GM12878 (cell line): ENCODE data around the gene CBLB. TPM values are rescaled to one million over a fixed set of nuclear protein-coding genes. Genes with fewer than 3 reads are reported as not detected.

Experiments used
- ATAC-seq: fragments of 200-7000 bp; cut with Tn5 transposase; 3 replicates; pipeline ENCODE4 v1.9.1; 2020; ENCODE audit warnings: mild to moderate bottlenecking, moderate library complexity
- BruUV-seq: library from RNA; stranded (reverse); fragments of 400-500 nt; replicated peaks from 2 replicates; lab custom pipeline; 2021; lab: Mats Ljungman, UMichigan
- CTCF ChIA-PET: fragments of 300-600 bp; sonication (Branson Sonifier 250); formaldehyde crosslinking; extraction: SDS; loops from one replicate; lab custom pipeline; 2021; ENCODE audit warnings: inconsistent platforms; lab: Yijun Ruan, JAX
- POLR2A ChIA-PET: fragments of 350-600 bp; formaldehyde crosslinking; extraction: SDS; loops from one replicate; lab custom pipeline; 2021; ENCODE audit warnings: inconsistent platforms; lab: Charles Lee
- RAD21 ChIA-PET: fragments of 300-600 bp; sonication (Branson Sonifier 250); formaldehyde crosslinking; loops from one replicate; lab custom pipeline; 2023; ENCODE audit warnings: antibody characterized with exemption; ENCODE audit not compliant: unreplicated experiment; lab: Charles Lee
- SMC1A ChIA-PET: fragments of 300-600 bp; sonication (Branson Sonifier 250); formaldehyde crosslinking; loops from one replicate; lab custom pipeline; 2023; ENCODE audit not compliant: unreplicated experiment, uncharacterized antibody; lab: Charles Lee
- DNase-seq: peaks from one replicate; pipeline ENCODE4 v3.0.0-alpha.2; 2011; ENCODE audit warnings: low read depth, low spot score
- FAIRE-seq: peaks from 3 replicates; lab custom pipeline; 2011; peaks lifted over from hg19 to GRCh38; lab: Jason Lieb, UNC
- H2AFZ ChIP-seq: 2 replicates; pipeline ENCODE4 v1.6.0; 2011; ENCODE audit warnings: low read depth, low read length, control low read depth; ENCODE audit not compliant: control insufficient read depth
- H3K27ac ChIP-seq: 2 replicates; pipeline ENCODE4 v1.5.1; 2011; ENCODE audit warnings: control low read depth; ENCODE audit not compliant: control insufficient read depth, insufficient read depth
- H3K27me3 ChIP-seq, 2 experiments: replicated peaks in 1 of 2; 2 replicates each; pipeline versions ENCODE4 v1.6.0 to v1.6.1; 2011; ENCODE audit warnings: low read length in 1 of 2; ENCODE audit not compliant: control insufficient read depth in 2 of 2, insufficient read depth in 2 of 2
- H3K36me3 ChIP-seq, 2 experiments: 2 replicates each; pipeline ENCODE4 v1.5.1; 2011; ENCODE audit warnings: low read length in 1 of 2; ENCODE audit not compliant: control insufficient read depth in 2 of 2, insufficient read depth in 2 of 2
- H3K4me1 ChIP-seq: 2 replicates; pipeline ENCODE4 v1.6.1; 2011; ENCODE audit warnings: mild to moderate bottlenecking, low read length, moderate library complexity, mixed read lengths; ENCODE audit not compliant: control insufficient read depth, insufficient read depth
- H3K4me2 ChIP-seq: 2 replicates; pipeline ENCODE4 v1.6.0; 2011; ENCODE audit warnings: control low read depth; ENCODE audit not compliant: control insufficient read depth, insufficient read depth
- H3K4me3 ChIP-seq: fragments of 200-600 bp; sonication (generic); 2 replicates; pipeline ENCODE4 v1.5.1; 2016
- H3K79me2 ChIP-seq: 2 replicates; pipeline ENCODE4 v1.6.0; 2011; ENCODE audit warnings: low read length; ENCODE audit not compliant: control insufficient read depth, insufficient read depth
- H3K9ac ChIP-seq: 2 replicates; pipeline ENCODE4 v1.8.0; 2011; ENCODE audit warnings: low read length, control low read depth, mixed read lengths; ENCODE audit not compliant: control insufficient read depth, insufficient read depth
- H3K9me3 ChIP-seq: replicated peaks from 3 replicates; pipeline ENCODE4 v1.5.1; 2011; ENCODE audit warnings: mild to moderate bottlenecking, low read length; ENCODE audit not compliant: control insufficient read depth, insufficient read depth
- H4K20me1 ChIP-seq: 2 replicates; pipeline ENCODE4 v1.6.0; 2011; ENCODE audit not compliant: control insufficient read depth, insufficient read depth
- ATF7 ChIP-seq: fragments of 450-650 bp; IDR thresholded peaks from 2 replicates; pipeline ENCODE4 v1.6.1; 2016; ENCODE audit warnings: low read depth, mild to moderate bottlenecking
- IKZF1 ChIP-seq: fragments of 450-650 bp; conservative IDR thresholded peaks from 2 replicates; pipeline ENCODE4 v1.6.1; 2017; ENCODE audit warnings: antibody characterized with exemption, mild to moderate bottlenecking
- RAD51 ChIP-seq: fragments of 450-650 bp; IDR thresholded peaks from 2 replicates; pipeline ENCODE4 v1.6.1; 2016; ENCODE audit warnings: moderate library complexity, mild to moderate bottlenecking, inconsistent platforms
- REST ChIP-seq: IDR thresholded peaks from 2 replicates; pipeline ENCODE4 v1.6.1; 2012; ENCODE audit warnings: mild to moderate bottlenecking, low read depth, low read length
- RFX5 ChIP-seq: IDR thresholded peaks from 2 replicates; pipeline ENCODE4 v1.6.1; 2011; ENCODE audit warnings: low read depth, low read length, improper control_type of control experiment
- STAT3 ChIP-seq: IDR thresholded peaks from 2 replicates; pipeline ENCODE4 v1.6.1; 2011; ENCODE audit warnings: low read depth, low read length, improper control_type of control experiment
- WRNIP1 ChIP-seq: IDR thresholded peaks from 2 replicates; pipeline ENCODE4 v1.6.1; 2011; ENCODE audit warnings: low read depth, low read length, improper control_type of control experiment, borderline replicate concordance
- WGBS: methylation state at CpG from one replicate; pipeline ENCODE4 v1.1.6; 2016; ENCODE audit warnings: low lambda C conversion rate; ENCODE audit not compliant: insufficient replicate concordance, insufficient coverage; ENCODE audit errors: missing lambda C conversion rate; 5-methylcytosine and 5-hydroxymethylcytosine counted together
- in situ Hi-C: fragments of 300-500 bp; cut with MboI; formaldehyde crosslinking; loops from 9 replicates; pipeline ENCODE4 v1.14.3; 2018; ENCODE audit warnings: mixed read lengths
- intact Hi-C: fragments of 100-400 bp; cut with micrococcal nuclease; formaldehyde crosslinking; loops from one replicate; pipeline ENCODE4 v1.14.2; 2022; ENCODE audit not compliant: unreplicated experiment
- polyA plus RNA-seq, 11 experiments: library from polyadenylated mRNA; depleted of rRNA in 4 of 11; unstranded in 6 of 11; stranded (reverse) in 5 of 11; fragments of >200 nt; fragmentation: Nextera tagmentation in 4 of 11; fragmentation: Illumina TruSeq in 1 of 11; extraction: Ambion mirVana in 4 of 11; extraction: Trizol in 1 of 11; gene quantifications; 1 replicate in 1 of 11; 2 replicates in 10 of 11; pipeline versions ENCODE4 v1.2.1 to v1.2.3, GENCODE V29; 2011 to 2016; ENCODE audit warnings: inconsistent platforms in 2 of 11, missing spikeins in 2 of 11, low read depth in 1 of 11
- total RNA-seq, 4 experiments: library from RNA; depleted of rRNA in 3 of 4; stranded (reverse); fragments of >200 nt in 3 of 4; fragmentation: Illumina TruSeq in 1 of 4; extraction: Trizol in 1 of 4; gene quantifications; 2 replicates each; pipeline versions ENCODE4 v1.2.1 to v1.2.3, GENCODE V29; 2013 to 2021

Gene CBLB
- total and polyA plus RNA-seq, 10 of the 15 experiments (the other 5 are each of a cell fraction or from before 2014, with no cell fraction given), result 17.2 to 107 (median 41.9) TPM

- Histone ChIP-seq H4K20me1 (no peaks in the 10 kb centered on the region), H3K9ac (peak overlapping the region; percentile 95), H3K4me1 (peaks cover 7% of the 10 kb centered on the region), H3K27me3 (no peaks in the 10 kb centered on the region), H3K36me3 (peaks cover 0 to 8% of the 10 kb centered on the region in 2 experiments; a peak in 1 of 4 replicates), H3K79me2 (peaks cover 40% of the 10 kb centered on the region), H3K9me3 (no peaks in the 10 kb centered on the region), H2AFZ (peak overlapping the region; percentile 100), H3K4me2 (peak overlapping the region; percentile 94), H3K4me3 (peak overlapping the region; percentile 98), H3K27ac (peak overlapping the region; percentile 94)
- in situ Hi-C loops, result loop anchor here (25.0 kb wide), 1 partner anchor 742 kb away; no protein-coding TSS in a partner anchor
- DNase-seq (no peak), ATAC-seq (no peak), FAIRE-seq (no peak)
- ChIA-PET SMC1A (interaction anchor here (0.7 to 8.2 kb wide), 6 partner anchors 38 to 314 kb away, joined by 3 to 45 read pairs (median 4); no protein-coding TSS in a partner anchor), POLR2A (interaction anchor here (0.7 kb wide), 1 partner anchor 314 kb away, joined by 3 read pairs; no protein-coding TSS in a partner anchor), CTCF (interaction anchor here (1.2 to 1.3 kb wide), 2 partner anchors 33 to 739 kb away, joined by 4 read pairs; no protein-coding TSS in a partner anchor), RAD21 (interaction anchor here (0.9 to 2.6 kb wide), 3 partner anchors 33 to 424 kb away, joined by 3 to 11 read pairs (median 7); no protein-coding TSS in a partner anchor)
- no TSS peak for BruUV-seq
- 71% methylated on average over 6 of the region's 6 CpGs for WGBS
- no peak for TF ChIP-seq ATF7
- no peak; the same call in 1 of the 2 replicates for TF ChIP-seq RAD51
- TF ChIP-seq RFX5, result no peak
- intact Hi-C loops, result loop anchor here (5.0 to 10.0 kb wide), 7 partner anchors 43 to 555 kb away; no protein-coding TSS in a partner anchor
Measured at GRCh38 chr3:105869861-105870755, 1.3 kb upstream of the CBLB start.

- Histone ChIP-seq H4K20me1 (no peaks in the 10 kb centered on the region), H3K9me3 (no peaks in the 10 kb centered on the region), H3K27me3 (no peaks in the 10 kb centered on the region), H3K4me2 (peak overlapping the region; percentile 94), H3K79me2 (peaks cover 47% of the 10 kb centered on the region), H3K4me3 (peak overlapping the region; percentile 98), H3K36me3 (peaks cover 0 to 8% of the 10 kb centered on the region in 2 experiments; a peak in 1 of 4 replicates), H3K9ac (peak overlapping the region; percentile 95), H2AFZ (peak overlapping the region; percentile 100), H3K4me1 (peaks cover 7% of the 10 kb centered on the region), H3K27ac (peak overlapping the region; percentile 94)
- BruUV-seq, result TSS peak; percentile 77
- ATAC-seq, result no peak
- no peak for FAIRE-seq
- RAD21 ChIA-PET, result interaction anchor here (0.6 to 10.0 kb wide), 7 partner anchors 33 to 425 kb away, joined by 3 to 119 read pairs (median 3); no protein-coding TSS in a partner anchor
- in situ Hi-C loops, result loop anchor here (25.0 kb wide), 1 partner anchor 743 kb away; no protein-coding TSS in a partner anchor
- intact Hi-C loops, result loop anchor here (5.0 to 10.0 kb wide), 7 partner anchors 42 to 555 kb away; no protein-coding TSS in a partner anchor
- POLR2A ChIA-PET, result interaction anchor here (0.7 to 1.1 kb wide), 2 partner anchors 32 to 315 kb away, joined by 3 to 4 read pairs; no protein-coding TSS in a partner anchor
- TF ChIP-seq STAT3, result no peak
- TF ChIP-seq REST, result 0 out of 2 replicates have a peak, but pooled peaks have one; percentile 48
- no peak for TF ChIP-seq ATF7
- 0 out of 2 replicates have a peak, but pooled peaks have one; percentile 3 for TF ChIP-seq WRNIP1
- TF ChIP-seq IKZF1, result peak; percentile 8; the same call in 1 of the 2 replicates
- SMC1A ChIA-PET, result interaction anchor here (0.7 to 8.2 kb wide), 10 partner anchors 9 to 337 kb away, joined by 3 to 49 read pairs (median 4); no protein-coding TSS in a partner anchor
- 0% methylated on average over 3 of the region's 3 CpGs for WGBS
- DNase-seq, result no peak
- CTCF ChIA-PET, result interaction anchor here (1.2 to 1.3 kb wide), 2 partner anchors 32 to 740 kb away, joined by 4 read pairs; no protein-coding TSS in a partner anchor
Measured at GRCh38 chr3:105869531-105869833, 670 bp upstream of the CBLB start.
